GM19238 (cell line): ENCODE measurements around the gene UTP15.

Experiments used
- DNase-seq: peaks from one replicate; pipeline ENCODE4 v3.0.0; 2011; ENCODE audit warnings: low spot score; ENCODE audit not compliant: insufficient read length

UTP15 gene

DNA sequence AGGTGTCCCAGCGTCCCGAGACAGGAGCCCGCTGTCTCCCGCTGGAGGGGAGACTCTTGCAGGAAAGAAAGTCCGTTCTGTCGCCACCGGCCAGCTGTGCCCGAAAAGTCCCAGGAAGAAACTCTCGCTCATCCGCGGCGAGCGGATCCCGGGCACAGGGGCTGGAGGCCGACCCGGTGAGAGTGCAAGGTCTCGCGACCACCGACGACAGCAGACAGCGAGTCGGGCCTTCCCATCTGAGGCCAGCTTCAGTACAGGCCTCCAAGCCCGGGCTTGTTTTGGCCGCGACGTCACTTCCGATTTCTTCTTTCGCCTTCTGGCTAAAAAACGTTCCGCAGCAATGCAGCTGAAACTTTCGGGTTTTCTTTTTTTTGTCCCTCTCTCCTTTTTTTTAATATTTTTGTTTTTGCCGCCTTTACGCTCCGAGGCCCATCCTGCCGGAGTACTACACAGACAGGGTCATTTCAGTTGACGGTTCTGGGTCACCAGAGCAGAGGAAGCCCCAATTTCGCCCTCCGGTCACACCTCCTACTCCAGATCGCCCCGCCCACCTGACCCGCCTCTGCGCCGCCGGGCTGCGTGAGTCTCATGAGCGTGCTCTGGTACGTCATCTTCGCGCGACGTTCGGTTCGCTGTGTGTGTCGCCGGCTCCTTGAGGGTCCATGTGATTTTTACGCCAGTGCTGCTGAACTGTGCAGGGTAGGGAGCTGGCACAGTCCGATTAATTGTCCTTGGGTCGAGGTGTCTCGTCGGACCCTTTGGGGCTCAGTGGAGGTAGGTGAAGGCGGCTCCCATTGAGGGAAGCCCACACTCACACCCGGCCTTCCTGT is at the start of gene UTP15, which contains the start of gene ANKRA2:
UTP15 (plus strand) TSS at position 605 of the 830 bp plus-strand sequence. CDS start 1,602 bp downstream, outside the sequence.
ANKRA2 (minus strand) TSS at position 501 of the 830 bp plus-strand sequence. CDS start 2,758 bp downstream, outside the sequence.
- peak; percentile 59 for DNase-seq

- DNase-seq: peak; percentile 58
Measured at GRCh38 chr5:73519531-73520283, 45.8 kb upstream of the UTP15 start.

DNA sequence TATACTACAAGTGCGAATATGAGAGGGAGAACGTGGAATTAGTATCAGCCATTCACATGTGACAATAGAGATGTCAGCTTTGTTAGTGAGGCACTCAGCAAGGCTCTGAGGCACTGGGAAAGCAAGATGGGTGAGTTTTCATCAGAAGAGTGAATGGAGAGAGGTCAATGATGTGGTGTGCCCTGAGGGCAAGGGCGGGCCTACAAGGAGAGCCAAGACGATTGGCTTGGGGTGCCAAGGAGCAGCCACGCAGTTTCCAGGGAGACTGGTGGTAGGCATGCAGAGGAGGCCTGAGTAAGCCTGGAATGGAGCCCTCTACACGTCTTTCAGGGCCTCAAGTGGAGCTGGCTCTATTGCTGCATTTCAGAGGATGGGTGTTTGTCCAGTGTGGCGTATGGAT is 42.6 kb upstream of the UTP15 start:
- no peak for DNase-seq

GRCh38 chr5:73523861-73524260 is 41.7 kb upstream of the UTP15 start:
- no peak for DNase-seq

DNA sequence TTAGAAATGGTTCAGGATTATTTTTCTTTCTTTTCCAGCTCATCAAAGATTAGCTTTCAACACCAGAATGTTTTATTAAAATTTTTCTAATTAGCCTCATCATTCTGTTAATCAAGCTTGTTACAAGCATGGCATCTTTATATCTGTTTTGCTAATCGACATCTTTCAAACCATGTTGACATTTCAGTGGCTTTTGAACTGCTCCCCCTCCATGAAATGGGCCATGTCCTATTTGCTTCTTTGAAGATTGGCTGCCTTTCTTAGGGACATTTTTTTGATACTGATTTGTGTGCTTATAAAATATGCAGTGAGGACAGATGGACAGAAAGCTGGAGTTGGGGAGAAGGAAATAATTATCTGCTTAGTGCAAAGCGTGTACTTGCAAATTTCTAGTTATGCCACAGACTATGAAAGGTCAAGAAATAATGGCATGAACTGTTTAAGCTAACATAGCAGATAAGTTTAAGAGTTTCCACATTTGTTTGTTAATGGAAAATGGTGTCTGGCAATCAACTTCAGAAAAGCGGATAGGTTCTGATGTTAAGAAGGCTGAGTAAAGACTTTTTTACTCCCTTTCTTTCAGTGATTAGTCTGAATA is 39.8 kb upstream of the UTP15 start:
- DNase-seq: no peak

- DNase-seq: no peak
Measured at GRCh38 chr5:73528248-73528647, 37.3 kb upstream of the UTP15 start.

GRCh38 chr5:73529081-73529480 is 36.5 kb upstream of the UTP15 start:
- no peak for DNase-seq

DNA sequence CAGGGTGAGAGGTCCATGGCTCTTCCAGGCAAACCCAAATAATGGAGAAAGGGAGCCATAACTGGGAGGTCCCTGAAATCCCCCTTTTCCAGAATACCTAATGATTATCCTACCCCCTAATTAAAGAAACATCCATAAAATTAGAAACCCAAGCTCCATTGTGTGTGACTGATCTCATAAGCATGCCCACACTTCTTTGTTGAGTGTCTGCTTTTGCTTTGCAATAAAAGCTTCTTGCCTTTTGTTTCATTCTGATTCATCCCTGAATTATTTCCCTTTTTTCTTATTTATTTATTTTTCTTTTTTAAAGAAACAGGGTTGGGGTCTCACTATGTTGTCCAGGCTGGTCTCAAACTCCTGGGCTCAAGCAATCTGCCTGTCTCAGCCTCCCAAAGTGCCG is 34.2 kb upstream of the UTP15 start:
- no peak for DNase-seq

DNA sequence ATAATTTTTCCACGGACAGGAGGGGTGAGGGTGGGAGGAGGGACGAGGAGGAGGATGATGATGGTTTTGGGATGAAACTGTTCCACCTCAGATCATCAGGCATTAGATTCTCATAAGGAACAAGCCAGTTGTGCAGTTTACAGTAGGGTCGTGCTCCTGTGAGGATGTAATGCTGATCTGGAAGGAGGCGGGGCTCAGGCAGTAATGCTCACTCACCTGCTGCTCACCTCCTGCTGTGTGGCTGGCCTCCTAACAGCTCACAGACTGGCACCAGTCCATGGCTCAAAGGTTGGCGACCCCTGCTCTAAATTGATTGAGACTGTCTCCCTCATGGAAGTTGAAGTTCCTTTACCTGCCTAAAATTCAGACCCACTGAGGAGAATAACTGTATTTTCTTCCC is 33.3 kb upstream of the UTP15 start:
- no peak for DNase-seq

- no peak for DNase-seq
Measured at GRCh38 chr5:73534011-73534644, 31.4 kb upstream of the UTP15 start.

GRCh38 chr5:73534971-73535370 is 30.6 kb upstream of the UTP15 start:
- no peak for DNase-seq

DNA sequence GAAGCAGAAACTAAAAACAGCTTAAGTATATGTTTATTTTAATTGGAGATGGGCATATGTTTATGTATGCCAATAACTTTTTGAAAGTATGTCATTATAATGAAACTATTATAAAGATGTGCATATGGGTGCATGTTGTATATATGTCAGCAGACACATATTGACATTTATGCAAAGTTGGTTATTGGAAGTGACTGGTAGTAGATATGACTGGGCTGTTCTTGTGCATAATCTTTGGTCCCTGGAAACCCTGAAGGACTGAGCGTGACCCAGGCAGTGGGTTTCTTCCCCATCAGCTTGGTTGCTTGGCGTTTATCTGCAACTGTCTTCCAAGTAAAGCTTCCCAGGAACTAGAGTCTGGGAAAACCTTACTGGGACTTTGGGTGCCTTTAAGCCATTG is 25.8 kb upstream of the UTP15 start:
- DNase-seq: no peak

- no peak for DNase-seq
Measured at GRCh38 chr5:73540192-73540591, 25.4 kb upstream of the UTP15 start.

DNA sequence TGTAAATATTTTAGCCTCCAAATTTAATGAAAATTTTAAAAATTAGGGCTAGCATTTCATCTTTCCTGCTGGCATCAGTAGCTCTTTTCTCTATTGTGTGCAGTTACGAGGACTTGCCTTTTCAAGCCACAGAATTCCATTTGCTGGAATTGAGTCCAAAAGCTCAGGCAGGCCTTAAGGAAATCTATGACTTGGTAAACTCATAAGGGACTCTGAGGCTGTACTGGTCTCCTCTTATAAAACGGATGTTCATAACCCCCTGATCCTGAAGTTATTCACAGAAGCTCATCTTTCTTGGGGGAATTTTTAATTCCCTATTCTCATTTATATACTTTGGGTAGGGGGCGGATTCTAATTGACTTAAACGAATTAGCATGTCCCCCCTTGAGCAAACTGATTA is 23.5 kb upstream of the UTP15 start:
- DNase-seq: no peak

GRCh38 chr5:73544429-73545402 is 20.8 kb upstream of the UTP15 start:
- no peak for DNase-seq

- DNase-seq: no peak
Measured at GRCh38 chr5:73545403-73545779, 20.2 kb upstream of the UTP15 start.

DNA sequence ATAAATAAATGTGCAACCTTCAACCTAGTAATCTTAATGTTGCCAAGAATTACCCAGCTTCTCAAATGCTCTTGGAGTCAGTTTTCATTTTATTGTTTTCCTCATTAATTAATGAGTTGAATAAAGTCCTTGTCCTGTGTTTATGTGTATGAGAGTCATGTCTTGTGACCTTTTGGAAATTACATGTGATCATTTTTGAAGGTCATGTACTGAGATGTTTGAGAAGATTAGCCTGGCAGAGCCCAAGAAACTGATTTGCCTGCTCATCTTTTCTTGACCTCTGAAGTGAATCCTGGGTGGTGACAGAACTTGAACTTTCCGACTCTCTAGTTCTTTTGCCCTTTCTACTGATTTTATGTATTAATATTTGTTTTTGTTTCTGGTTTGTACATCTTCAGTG is 15.5 kb upstream of the UTP15 start:
- DNase-seq: no peak

DNA sequence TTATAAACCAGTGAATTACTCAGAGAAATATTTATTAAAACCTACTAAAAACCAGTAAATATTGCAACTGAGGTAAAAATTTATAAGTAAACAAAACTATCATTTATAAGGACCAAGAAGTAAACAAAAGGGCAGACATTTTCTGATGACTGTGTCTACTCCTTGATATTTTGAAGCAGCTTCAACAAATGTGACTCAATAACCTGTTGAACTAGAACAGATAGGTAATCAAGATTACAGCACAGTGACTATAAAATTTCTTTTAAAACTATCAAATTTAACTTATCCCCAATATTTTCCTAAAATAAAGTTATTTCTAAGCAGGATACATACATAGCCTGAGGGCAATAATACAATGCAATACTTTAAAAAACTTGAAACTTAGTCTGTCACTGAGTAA is 12.9 kb upstream of the UTP15 start:
- DNase-seq: no peak

DNA sequence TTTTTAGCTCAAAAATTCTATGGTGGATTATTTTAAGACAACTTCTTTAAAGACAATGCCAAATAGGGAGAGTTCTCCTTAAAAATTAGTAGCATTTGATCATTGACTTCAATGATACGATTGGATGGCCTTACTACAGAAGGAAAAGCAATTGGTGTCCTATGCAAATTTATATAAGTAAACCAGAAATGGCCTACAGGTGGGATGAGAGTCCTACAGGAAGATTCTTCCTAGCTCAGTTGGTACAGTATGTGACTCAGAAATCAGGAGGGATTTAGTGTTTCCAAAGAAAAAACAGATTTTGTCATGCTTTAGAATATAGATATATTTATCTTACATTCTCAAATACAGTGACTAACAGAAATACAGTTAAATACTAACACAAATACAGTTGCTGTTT is 6.6 kb upstream of the UTP15 start:
- DNase-seq: no peak

GRCh38 chr5:73564018-73564417 is 1.5 kb upstream of the UTP15 start:
- DNase-seq: no peak

DNA sequence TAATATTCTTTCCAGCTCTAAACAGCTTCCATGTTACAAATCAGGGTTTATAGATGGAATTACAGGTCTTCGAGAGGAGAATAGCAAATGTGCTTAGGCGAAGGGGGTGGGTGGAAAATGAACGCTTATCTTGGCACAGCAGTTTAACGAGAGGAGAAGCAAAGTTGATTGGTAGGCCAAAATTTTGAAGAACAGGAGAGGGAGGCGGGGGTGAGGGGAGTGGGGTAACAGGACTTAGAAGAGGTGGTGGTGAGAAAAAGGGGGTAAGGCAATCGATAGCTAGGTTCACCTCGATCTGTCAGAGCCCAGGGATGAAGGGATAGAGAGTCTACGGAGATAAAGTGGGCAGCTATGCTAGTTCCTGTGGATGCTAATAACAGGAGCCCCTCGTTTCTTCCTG is 868 bp upstream of the UTP15 start:
- DNase-seq: no peak
